SH-SY5Y (cell line): ENCODE results near the gene FOXF1.

ENCODE experiments used
- GATA2 ChIP-seq: IDR thresholded peaks from 2 replicates; pipeline ENCODE4 v1.6.1; 2011; ENCODE audit warnings: mild to moderate bottlenecking, low read depth, low read length
- GATA3 ChIP-seq: IDR thresholded peaks from 2 replicates; pipeline ENCODE4 v1.6.1; 2011; ENCODE audit warnings: low read depth, mild to moderate bottlenecking, low read length, moderate library complexity

DNA sequence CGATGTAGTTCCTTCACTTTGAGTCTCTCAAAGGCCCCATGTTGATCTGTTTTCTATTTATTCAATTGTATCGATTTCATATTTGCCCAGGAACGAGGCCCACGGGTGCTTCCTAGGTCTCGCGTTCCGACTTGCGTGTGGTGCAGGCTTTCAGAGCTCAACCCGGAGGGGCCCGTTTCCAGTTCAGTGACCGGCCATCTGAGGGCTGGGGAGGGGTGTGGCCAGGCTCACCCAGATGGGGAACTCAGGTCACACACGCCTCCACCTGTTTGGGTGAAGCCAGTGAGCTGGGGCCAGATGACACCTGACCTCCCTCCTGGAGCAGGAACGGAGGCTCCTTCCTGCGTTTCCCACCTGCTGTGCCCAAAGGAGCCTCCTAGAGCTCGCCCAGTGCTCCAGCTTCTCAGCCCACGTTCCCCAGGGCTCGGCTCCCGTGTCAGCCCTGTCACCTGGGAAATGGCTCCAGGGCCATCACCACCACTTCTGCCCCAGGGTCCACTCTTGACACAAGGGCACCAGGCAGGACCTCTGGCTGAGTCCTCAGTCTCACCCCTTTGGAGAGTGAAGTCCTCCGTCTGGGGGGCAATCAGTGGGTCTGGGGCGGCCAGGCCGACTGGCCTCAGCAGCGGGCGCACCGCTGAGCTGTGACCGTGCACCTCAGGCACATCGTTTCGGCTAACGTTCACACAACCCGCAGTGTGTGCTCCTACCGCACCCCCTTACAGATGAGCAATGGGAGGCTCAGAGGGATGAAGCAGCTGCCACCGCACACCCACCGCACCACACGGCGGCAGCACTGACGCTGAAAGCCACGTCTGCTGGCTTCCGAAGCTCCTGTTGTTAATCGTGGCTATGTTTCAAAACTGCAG, 18.0 kb downstream of the FOXF1 start:
- TF ChIP-seq GATA2: no peak
- TF ChIP-seq GATA3: no peak
